OCI-LY1 (cell line): ENCODE data around the gene FBXW4.

Experiments
- CTCF ChIP-seq: fragments of 200-600 bp; sonication (generic), shearing (Covaris generic); IDR thresholded peaks from 2 replicates; pipeline ENCODE4 v1.5.1; 2017; ENCODE audit warnings: mild to moderate bottlenecking, antibody characterized with exemption, low read length, moderate library complexity, mixed read lengths
- EZH2 ChIP-seq: fragments of 200-600 bp; sonication (generic), shearing (Covaris generic); IDR thresholded peaks from 2 replicates; pipeline ENCODE4 v1.8.0; 2017; ENCODE audit warnings: borderline replicate concordance, mixed run types, mild to moderate bottlenecking, antibody characterized with exemption, low read length, moderate library complexity, mixed read lengths

DNA sequence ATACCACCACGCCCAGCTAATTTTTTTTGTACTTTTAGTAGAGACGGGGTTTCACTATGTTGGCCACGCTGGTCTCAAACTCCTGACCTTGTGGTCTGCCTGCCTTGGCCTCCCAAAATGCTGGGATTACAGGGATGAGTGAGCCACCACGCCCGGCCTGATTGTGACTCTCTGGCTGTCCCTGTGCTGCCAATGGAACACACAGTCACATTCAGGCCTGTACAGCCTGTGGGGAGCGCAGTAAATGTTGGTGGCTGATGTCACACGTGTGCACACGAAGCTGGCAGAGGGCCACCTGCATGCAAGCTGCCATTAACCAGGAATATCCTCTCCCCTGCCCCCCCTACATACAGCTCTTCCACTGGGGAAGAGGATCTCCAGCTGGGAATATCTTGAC, 129.0 kb downstream of the FBXW4 start:
- TF ChIP-seq CTCF (no peak), EZH2 (no peak)
